Loucy (cell line): ENCODE measurements around the gene DESI2.
"Not testable (repeated sequence)": the region's sequence is repeated elsewhere in the genome, so short reads cannot be mapped to it uniquely, and the experiment has no call there.

Experiments used
- H2AFZ ChIP-seq: fragments of 200-600 bp; sonication (generic); 2 replicates; pipeline ENCODE4 v1.6.0; 2016; ENCODE audit warnings: antibody characterized with exemption, mild to moderate bottlenecking, low read length, moderate library complexity
- H3F3A ChIP-seq: fragments of 200-600 bp; 2 replicates; pipeline ENCODE4 v1.6.0; 2016; ENCODE audit warnings: antibody characterized with exemption, low read depth, mild to moderate bottlenecking
- H3K27me3 ChIP-seq: fragments of 200-600 bp; sonication (generic); 2 replicates; pipeline ENCODE4 v1.6.1; 2014; ENCODE audit warnings: low read length, mild to moderate bottlenecking; ENCODE audit not compliant: insufficient read depth, poor library complexity, severe bottlenecking
- H3K36me3 ChIP-seq: fragments of 200-600 bp; sonication (generic); 2 replicates; pipeline ENCODE4 v1.6.1; 2016; ENCODE audit warnings: low read length; ENCODE audit not compliant: insufficient read depth
- H3K4me1 ChIP-seq: fragments of 200-600 bp; sonication (generic); 2 replicates; pipeline ENCODE4 v1.5.1; 2014; ENCODE audit warnings: low read length, mild to moderate bottlenecking; ENCODE audit not compliant: insufficient read depth, poor library complexity, severe bottlenecking
- H3K4me2 ChIP-seq: fragments of 200-600 bp; sonication (generic); 2 replicates; pipeline ENCODE4 v1.6.0; 2014; ENCODE audit warnings: antibody characterized with exemption, low read length, low read depth, mild to moderate bottlenecking; ENCODE audit not compliant: poor library complexity, severe bottlenecking
- H3K4me3 ChIP-seq: fragments of 200-600 bp; sonication (generic); 2 replicates; pipeline ENCODE4 v1.5.1; 2014; ENCODE audit warnings: low read length, mild to moderate bottlenecking, mixed read lengths; ENCODE audit not compliant: poor library complexity, severe bottlenecking
- H3K79me2 ChIP-seq: fragments of 200-600 bp; sonication (generic); 2 replicates; pipeline ENCODE4 v1.6.1; 2014; ENCODE audit warnings: low read length; ENCODE audit not compliant: insufficient read depth
- H3K9ac ChIP-seq: fragments of 200-600 bp; sonication (generic); 2 replicates; pipeline ENCODE4 v1.6.0; 2014; ENCODE audit warnings: mild to moderate bottlenecking, low read depth, low read length, moderate library complexity; ENCODE audit not compliant: poor library complexity, severe bottlenecking
- H3K9me2 ChIP-seq: fragments of 200-600 bp; sonication (generic); replicated peaks from 2 replicates; pipeline ENCODE4 v1.6.1; 2016; ENCODE audit warnings: low read depth, low read length, mixed read lengths
- H3K9me3 ChIP-seq: fragments of 200-600 bp; sonication (generic); 2 replicates; pipeline ENCODE4 v1.6.1; 2014; ENCODE audit warnings: mild to moderate bottlenecking, antibody characterized with exemption, low read length, low read depth; ENCODE audit not compliant: insufficient read depth
- H4K20me1 ChIP-seq: fragments of 200-600 bp; sonication (generic); 2 replicates; pipeline ENCODE4 v1.6.0; 2014; ENCODE audit warnings: antibody characterized with exemption, low read length, mild to moderate bottlenecking; ENCODE audit not compliant: insufficient read depth, poor library complexity, severe bottlenecking
- EZH2phosphoT487 ChIP-seq: fragments of 200-600 bp; IDR thresholded peaks from 2 replicates; pipeline ENCODE4 v1.6.1; 2018; ENCODE audit warnings: antibody characterized with exemption, mild to moderate bottlenecking, moderate library complexity, borderline replicate concordance
- TF ChIP-seq, protein P1 (sequence below): fragments of 200-600 bp; sonication (generic); conservative IDR thresholded peaks from 2 replicates; pipeline ENCODE4 v1.5.1; 2014; ENCODE audit warnings: mild to moderate bottlenecking, antibody characterized with exemption, low read length

DESI2 gene

DNA sequence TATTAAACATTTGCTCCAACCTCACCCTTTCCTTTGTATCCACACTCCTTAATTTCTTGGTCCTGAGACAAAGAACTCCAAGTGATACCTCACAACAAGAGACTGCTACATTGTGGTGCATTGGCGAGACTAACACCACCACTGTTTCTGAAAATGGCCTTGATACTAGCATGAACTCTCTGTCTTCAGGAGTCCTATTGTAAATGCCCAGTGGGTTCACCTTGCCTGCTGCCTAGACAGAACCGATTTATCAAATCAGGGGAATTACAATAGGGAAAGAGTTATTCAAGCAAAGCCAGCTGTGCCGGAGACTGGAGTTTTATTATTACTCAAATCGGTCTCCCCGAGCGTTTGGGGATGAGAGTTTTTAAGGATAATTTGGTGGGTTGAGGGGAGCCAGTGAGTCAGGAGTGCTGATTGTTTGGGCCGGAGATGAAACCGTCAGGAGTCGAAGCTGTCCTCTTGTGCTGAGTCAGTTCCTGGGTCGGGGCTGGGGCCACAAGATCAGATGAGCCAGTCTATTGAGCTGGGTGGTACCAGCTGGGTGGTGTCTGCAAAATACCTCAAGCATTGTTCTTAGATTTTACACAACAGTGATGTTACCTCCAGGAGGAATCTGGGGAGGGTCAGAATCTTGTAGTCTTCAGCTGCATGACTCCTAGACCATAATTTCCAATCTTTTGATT, 83.1 kb downstream of the DESI2 start:
- H3K9me2 ChIP-seq = no peaks in the 10 kb centered on the region
- H3K79me2 ChIP-seq = no peaks in the 10 kb centered on the region
- H3K4me1 ChIP-seq = no peaks in the 10 kb centered on the region
- H3K9ac ChIP-seq = no peak overlapping the region
- no peaks in the 10 kb centered on the region for H4K20me1 ChIP-seq
- H3K4me3 ChIP-seq = no peak overlapping the region
- TF ChIP-seq, protein P1, sequence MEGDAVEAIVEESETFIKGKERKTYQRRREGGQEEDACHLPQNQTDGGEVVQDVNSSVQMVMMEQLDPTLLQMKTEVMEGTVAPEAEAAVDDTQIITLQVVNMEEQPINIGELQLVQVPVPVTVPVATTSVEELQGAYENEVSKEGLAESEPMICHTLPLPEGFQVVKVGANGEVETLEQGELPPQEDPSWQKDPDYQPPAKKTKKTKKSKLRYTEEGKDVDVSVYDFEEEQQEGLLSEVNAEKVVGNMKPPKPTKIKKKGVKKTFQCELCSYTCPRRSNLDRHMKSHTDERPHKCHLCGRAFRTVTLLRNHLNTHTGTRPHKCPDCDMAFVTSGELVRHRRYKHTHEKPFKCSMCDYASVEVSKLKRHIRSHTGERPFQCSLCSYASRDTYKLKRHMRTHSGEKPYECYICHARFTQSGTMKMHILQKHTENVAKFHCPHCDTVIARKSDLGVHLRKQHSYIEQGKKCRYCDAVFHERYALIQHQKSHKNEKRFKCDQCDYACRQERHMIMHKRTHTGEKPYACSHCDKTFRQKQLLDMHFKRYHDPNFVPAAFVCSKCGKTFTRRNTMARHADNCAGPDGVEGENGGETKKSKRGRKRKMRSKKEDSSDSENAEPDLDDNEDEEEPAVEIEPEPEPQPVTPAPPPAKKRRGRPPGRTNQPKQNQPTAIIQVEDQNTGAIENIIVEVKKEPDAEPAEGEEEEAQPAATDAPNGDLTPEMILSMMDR = no peak
- H3F3A ChIP-seq = no peaks in the 10 kb centered on the region
- no peaks in the 10 kb centered on the region for H3K36me3 ChIP-seq
- H3K9me3 ChIP-seq = no peaks in the 10 kb centered on the region
- H3K4me2 ChIP-seq = no peak overlapping the region
- H3K27me3 ChIP-seq = peaks cover 2% of the 10 kb centered on the region
- H2AFZ ChIP-seq = no peak overlapping the region

GRCh38 chr1:244739140-244739539, 86.2 kb downstream of the DESI2 start:
- H4K20me1 ChIP-seq, H3K4me3 ChIP-seq, H3K79me2 ChIP-seq, H3F3A ChIP-seq, H3K9me2 ChIP-seq, H3K9ac ChIP-seq, H3K4me1 ChIP-seq, H3K4me2 ChIP-seq, H3K9me3 ChIP-seq, H3K36me3 ChIP-seq, H3K27me3 ChIP-seq, H2AFZ ChIP-seq: not testable (repeated sequence)

DNA sequence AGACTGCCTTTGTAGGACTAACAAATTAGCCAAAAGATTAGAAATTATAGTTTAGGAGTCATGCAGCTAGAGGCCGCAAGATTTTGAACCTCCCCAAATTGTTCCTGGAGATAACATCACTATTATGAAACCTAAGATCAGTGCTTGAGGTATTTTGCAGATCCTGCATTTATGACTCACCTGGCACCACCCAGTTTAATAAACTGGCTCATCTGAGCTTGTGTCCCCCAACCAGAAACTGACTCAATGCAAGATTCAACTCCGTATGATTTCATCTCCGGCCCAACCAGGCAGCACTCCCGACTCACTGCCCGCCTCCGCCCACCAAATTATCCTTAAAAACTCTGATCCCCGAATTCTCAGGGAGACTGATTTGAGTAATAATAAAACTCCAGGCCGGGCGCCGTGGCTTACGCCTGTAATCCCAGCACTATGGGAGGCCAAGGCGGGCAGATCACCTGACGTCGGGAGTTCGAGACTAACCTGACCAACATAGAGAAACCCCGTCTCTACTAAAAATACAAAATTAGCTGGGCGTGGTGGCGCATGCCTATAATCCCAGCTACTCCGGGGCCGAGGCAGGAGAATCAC, 87.2 kb downstream of the DESI2 start:
- H3K4me3 ChIP-seq, H3K9me3 ChIP-seq, H3F3A ChIP-seq, H3K36me3 ChIP-seq, H3K27me3 ChIP-seq, H3K9me2 ChIP-seq, H3K9ac ChIP-seq, H3K4me2 ChIP-seq, H2AFZ ChIP-seq, H3K79me2 ChIP-seq, H4K20me1 ChIP-seq, H3K4me1 ChIP-seq: not testable (repeated sequence)

GRCh38 chr1:244741692-244742091, 88.8 kb downstream of the DESI2 start:
- no peak overlapping the region for H3K9ac ChIP-seq
- H2AFZ ChIP-seq = no peak overlapping the region
- no peak overlapping the region for H3K4me3 ChIP-seq
- H3K36me3 ChIP-seq = no peaks in the 10 kb centered on the region
- H3F3A ChIP-seq = no peaks in the 10 kb centered on the region
- H3K27me3 ChIP-seq = no peaks in the 10 kb centered on the region
- H4K20me1 ChIP-seq = no peaks in the 10 kb centered on the region
- no peaks in the 10 kb centered on the region for H3K9me2 ChIP-seq
- TF ChIP-seq, protein P1 = no peak
- no peak for TF ChIP-seq EZH2phosphoT487
- H3K9me3 ChIP-seq = no peaks in the 10 kb centered on the region
- no peaks in the 10 kb centered on the region for H3K79me2 ChIP-seq
- H3K4me1 ChIP-seq = no peaks in the 10 kb centered on the region
- H3K4me2 ChIP-seq = no peak overlapping the region
